ENCODE measurements around the gene OTUB1. TPM values are rescaled to one million over a fixed set of nuclear protein-coding genes. Genes with fewer than 3 reads are reported as not detected.

OTUB1 gene
- total and polyA plus RNA-seq, 2 of the 13 experiments (the other 11 are each of a cell fraction or from before 2014, with no cell fraction given): 58.8 to 130 TPM

GRCh38 chr11:63986156-63986931 lies at the start of gene OTUB1 (continued):
- 0 out of 2 replicates have a peak, but pooled peaks have one; percentile 50 for TF ChIP-seq ZNF740 (CRISPR knock-in tag; IDR thresholded peaks at IDR 0.05)
- no peak for TF ChIP-seq SP140L (CRISPR knock-in tag; IDR thresholded peaks at IDR 0.05; ENCODE audit: borderline replicate concordance)
- TF ChIP-seq ZNF619 (CRISPR knock-in tag; IDR thresholded peaks at IDR 0.05): no peak
- TF ChIP-seq HMGXB4 (CRISPR knock-in tag; IDR thresholded peaks at IDR 0.05; ENCODE audit: borderline replicate concordance in 1 of 2, low read depth in 1 of 2): peak; percentile 89 to 92; a peak in 2 of 4 replicates
- peak; percentile 89 for TF ChIP-seq HOXD1 (CRISPR knock-in tag; IDR thresholded peaks at IDR 0.05)
- TF ChIP-seq GTF2F1 (IDR thresholded peaks at IDR 0.05; ENCODE audit: low read length): no peak
- peak; percentile 81 for TF ChIP-seq MEIS2 (CRISPR knock-in tag; IDR thresholded peaks at IDR 0.05)
- no peak for TF ChIP-seq PTBP1 (IDR thresholded peaks at IDR 0.05; ENCODE audit: low read depth, low read length, poor library complexity, severe bottlenecking)
- TF ChIP-seq ZNF335 (CRISPR knock-in tag; IDR thresholded peaks at IDR 0.05): peak; percentile 63
- no peak for TF ChIP-seq ZBTB46 (CRISPR knock-in tag; IDR thresholded peaks at IDR 0.05; ENCODE audit: borderline replicate concordance)
- 0 out of 2 replicates have a peak, but pooled peaks have one; percentile 50 for TF ChIP-seq WIZ (CRISPR knock-in tag; IDR thresholded peaks at IDR 0.05)
- TF ChIP-seq DPF2 (CRISPR knock-in tag; IDR thresholded peaks at IDR 0.05; ENCODE audit: borderline replicate concordance, low read depth): no peak
- peak; percentile 43; the same call in 1 of the 2 replicates for TF ChIP-seq POGZ (CRISPR knock-in tag; IDR thresholded peaks at IDR 0.05)
- TF ChIP-seq PCBP2 (optimal IDR thresholded peaks at IDR 0.05; ENCODE audit: low read depth, low read length, poor library complexity, severe bottlenecking): no peak
- TF ChIP-seq EEA1 (CRISPR knock-in tag; IDR thresholded peaks at IDR 0.05; ENCODE audit: borderline replicate concordance): peak; percentile 96
- TF ChIP-seq POLR2AphosphoS5 (IDR thresholded peaks at IDR 0.05; ENCODE audit: low read depth, low read length): peak; percentile 80
- no peak for TF ChIP-seq CBX1 (IDR thresholded peaks at IDR 0.05; ENCODE audit: low read depth)
- TF ChIP-seq ZNF883 (CRISPR knock-in tag; IDR thresholded peaks at IDR 0.05; ENCODE audit: not compliant biosample characterization): no peak
- TF ChIP-seq FOXK1 (CRISPR knock-in tag; IDR thresholded peaks at IDR 0.05; ENCODE audit: borderline replicate concordance, low read depth): peak; percentile 77
- no peak for TF ChIP-seq NFATC3 (CRISPR knock-in tag; IDR thresholded peaks at IDR 0.05)
- no peak for TF ChIP-seq MIER3 (CRISPR knock-in tag; IDR thresholded peaks at IDR 0.05; ENCODE audit: borderline replicate concordance)
- TF ChIP-seq ATM (IDR thresholded peaks at IDR 0.05; ENCODE audit: borderline replicate concordance): no peak
- peak; percentile 46; the same call in 1 of the 2 replicates for TF ChIP-seq ZNF264 (CRISPR knock-in tag; IDR thresholded peaks at IDR 0.05)
- no peak for TF ChIP-seq ZUFSP (CRISPR knock-in tag; IDR thresholded peaks at IDR 0.05; ENCODE audit: borderline replicate concordance)
- peak; percentile 91 for TF ChIP-seq ZNF766 (CRISPR knock-in tag; IDR thresholded peaks at IDR 0.05; ENCODE audit: borderline replicate concordance)
